ENCODE measurements around the gene HS6ST2. TPM values are rescaled to one million over a fixed set of nuclear protein-coding genes. Genes with fewer than 3 reads are reported as not detected.

Gene HS6ST2
- polyA plus RNA-seq, 1 donor = 48.2 TPM

DNA sequence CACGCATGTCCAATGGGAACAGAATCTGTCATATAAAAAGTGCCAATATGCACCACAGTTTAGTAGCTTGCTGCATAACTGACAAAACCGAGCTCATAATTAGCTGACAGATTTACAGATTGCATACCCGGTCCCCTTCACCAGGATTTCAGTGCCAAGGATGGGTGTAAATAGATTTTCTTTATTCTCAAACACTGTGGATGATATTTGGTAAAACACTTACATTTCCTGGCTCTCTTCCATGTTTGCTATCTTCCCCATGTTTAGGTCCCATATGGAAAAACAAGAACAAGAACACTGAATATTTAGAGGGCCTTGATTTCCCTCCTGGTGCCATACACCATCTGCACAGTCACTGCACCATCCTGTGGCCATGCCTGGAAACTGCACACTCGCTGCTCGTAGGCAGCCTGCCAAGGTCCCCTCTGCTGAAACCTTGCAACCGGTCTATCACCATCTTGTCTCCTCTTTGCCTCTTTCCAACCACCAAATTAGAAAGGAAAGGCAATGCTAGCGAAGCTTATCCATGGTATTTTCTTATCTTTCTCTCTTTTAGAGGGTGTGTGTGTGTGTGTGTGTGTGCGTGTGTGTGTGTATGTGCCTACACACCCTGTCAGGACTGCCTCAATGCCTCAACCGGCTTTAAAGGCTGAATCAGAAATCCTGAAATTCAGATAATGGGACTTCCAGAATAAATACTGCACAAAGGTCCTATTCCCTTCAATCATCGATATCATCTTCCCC is 345.4 kb downstream of the HS6ST2 start:
- peak; percentile 29 for DNase-seq

DNA sequence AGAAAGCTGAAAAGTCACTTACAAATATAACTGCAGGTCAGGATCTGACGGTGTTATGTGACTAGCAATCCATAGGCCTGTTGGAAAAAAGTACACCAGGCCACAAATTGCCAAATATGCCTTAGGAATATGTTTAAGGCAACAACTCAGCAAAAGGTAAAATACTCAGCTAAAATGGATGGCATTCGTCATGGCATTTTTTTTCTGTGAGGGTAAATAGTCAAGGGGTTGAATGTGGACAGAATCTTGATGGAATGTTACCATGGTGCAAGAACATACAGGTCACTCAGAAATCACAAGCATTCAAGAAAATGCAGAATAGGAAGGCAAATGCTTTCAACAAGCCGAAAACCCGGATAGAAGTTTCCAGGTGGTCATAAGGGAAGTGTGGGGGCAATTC is 347.9 kb downstream of the HS6ST2 start:
- no peak for DNase-seq

DNA sequence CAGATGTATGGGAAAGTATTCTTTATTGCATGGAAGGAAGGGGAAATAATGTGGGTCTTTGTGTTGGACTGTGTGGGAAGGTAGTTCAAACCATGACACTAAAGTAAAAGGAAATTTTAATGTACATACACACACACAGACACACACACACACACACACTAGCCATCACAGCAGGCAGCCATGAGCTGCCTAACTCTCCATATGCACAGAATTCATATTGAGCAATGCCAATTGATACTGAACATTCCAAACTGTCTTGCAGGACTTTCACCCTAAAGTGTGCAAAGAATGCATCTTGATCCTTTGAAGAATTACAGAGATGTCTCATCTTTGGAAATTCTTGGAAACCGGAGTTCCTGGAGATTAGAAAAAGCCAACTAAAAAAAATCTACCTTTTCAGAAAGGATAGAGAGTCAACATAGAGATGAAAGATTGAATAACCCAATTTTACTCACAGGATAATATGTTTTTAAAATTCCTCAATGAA is 349.0 kb downstream of the HS6ST2 start:
- DNase-seq = no peak

DNA sequence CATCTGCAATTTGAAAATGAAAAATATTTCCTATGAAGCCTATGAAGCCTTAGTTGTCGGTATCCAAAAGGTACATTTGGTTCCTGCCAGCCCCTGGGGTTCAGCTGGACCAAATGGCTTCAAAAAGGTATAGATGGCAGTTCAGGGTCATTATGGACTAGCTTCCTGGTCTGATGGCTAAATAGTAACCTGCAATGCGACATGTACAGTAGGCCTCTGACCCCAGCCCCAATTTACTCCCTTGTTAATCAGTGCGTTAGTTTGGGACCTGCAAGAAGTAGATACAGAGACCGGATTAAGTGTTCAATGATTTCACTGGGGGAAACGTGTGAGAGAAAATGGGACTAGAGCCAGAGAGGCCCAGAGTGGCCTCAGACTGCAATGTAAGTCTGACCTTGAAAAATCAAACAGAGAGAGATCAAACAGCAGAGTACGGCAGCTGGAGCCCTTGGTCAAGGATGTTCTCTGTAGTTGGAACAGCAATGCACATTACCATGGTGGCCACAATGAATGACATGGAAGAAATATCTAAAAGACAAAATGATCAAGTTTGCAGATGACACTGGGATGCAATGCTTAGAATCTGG is 354.6 kb downstream of the HS6ST2 start:
- DNase-seq = no peak

DNA sequence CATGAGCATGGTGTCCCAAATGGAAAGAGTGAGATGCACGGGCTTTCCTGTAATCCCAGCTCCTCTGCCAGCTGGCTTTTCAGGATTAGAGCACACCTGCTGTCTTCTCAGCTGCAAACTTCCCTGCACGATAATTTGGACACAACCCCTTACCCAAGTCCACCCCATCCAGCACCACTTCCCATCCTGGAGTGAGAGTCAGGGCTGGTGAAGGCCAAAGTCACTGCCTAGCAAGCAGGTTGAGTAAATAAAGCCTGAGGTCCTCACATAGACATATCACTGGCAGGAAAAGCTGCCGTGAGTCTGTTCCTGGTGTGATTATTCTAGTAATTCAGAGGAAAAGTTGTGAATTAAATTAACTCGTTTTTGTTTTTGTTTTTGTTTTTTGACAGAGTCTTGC is 355.7 kb downstream of the HS6ST2 start:
- DNase-seq = no peak

DNA sequence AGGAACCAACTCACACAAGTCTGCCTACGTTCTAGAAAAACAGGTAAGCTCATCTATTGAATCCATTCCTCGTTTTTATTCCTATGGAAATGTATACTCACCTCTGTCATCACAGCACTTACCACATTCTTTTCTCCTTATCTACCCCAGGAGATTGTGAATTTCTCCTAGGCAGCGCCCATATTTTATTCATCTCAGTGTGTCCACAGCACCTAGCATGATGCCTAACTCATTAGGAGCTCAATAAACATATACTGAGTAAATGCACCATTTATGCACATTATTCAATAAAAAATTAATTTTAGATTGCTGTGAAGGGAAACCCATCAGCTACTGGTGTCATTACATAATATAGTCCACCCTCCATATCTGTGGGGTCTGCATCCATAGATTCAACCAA is 363.4 kb downstream of the HS6ST2 start:
- DNase-seq = no peak

DNA sequence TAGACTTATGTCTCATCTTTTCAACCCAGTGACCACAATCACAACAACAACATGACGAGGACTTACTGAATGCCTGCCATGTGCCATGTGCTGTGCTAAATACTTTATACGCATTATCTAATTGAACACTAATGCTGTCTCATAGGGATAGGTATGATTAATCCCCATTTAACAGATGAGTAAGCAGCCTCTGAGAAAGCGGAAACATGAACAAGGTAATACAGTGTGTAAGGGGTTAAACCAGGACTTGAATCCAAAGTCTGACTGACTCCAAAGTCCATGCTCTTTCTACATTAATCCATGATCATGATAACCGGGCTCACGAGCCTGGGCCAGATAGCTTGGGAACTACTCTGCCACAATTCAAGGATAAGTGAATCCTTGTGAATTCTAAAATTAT is 364.3 kb downstream of the HS6ST2 start:
- no peak for DNase-seq

DNA sequence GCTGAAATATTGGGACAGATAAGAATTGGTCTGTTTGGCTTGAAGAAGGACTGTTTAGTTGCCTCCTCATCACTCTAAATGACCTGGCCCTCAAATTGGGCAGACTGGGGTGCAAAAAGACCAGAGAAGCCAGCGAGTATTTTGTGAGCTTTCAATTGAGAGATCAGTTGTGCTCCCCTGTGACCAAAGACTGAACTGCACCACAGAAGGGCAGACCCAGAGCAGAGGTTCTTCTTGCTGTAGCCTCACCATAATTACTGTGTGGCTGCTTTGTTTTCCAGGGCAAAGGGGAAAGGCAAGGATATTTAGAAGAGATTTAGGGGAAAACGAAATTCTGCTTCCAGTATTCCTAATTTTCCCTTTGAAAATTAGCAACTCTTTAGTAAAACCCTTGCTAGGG is 365.5 kb downstream of the HS6ST2 start:
- no peak for DNase-seq

DNA sequence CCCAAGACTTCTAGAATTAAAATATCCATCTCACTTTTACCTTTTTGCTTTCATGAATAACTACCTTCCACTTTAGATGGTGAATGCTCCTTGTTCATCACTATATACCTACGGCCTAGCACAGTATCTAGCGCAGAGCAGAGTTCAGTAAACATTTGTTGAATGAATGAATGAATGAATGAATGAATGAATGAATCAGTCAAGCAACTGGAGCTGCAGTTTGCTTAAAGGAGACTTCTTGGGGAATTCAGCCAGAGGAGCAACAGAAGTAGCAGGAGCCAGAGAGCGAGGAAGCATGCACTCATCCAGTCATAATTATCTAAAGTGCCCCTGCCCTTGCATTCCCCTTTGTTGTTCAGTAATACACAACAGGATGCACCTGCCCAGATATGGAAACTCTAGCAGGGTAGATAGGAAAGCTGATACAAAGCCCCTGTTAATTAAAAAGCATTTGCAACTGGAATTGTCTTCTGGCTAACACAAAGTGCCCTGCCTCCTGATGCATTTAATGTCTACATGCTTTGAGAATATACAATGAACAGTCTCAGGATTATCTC is 366.6 kb downstream of the HS6ST2 start:
- no peak for DNase-seq

DNA sequence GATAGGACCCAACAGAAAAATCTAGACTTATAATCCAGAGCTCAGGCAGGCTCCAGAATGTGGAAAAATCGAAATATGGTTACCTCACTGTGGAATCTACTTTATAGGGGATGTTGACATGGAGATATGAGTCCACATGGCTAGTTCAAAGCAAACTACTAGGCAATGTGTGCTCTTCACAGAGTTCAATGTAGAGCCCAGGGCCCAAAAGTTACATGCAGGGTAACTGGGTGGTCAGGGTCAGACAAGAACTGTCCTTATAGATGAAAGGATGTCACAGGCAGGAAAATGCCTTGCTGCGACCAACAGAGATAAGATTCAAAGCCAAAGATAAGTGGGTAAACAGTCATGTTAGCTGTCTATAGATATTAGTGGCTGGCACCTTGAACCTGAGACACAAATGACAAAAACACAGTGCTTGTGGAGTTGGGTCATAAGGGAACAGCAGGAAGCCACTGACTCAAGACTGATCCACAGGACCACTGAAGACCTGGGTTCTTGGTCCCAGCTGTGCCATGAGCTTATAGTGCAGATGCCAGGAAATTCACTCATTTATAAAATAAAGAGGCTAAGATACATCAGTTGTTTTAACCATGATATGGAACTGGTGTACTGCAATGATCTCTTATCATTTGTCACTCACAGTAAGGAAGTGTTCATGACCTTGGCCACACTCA is 367.9 kb downstream of the HS6ST2 start:
- no peak for DNase-seq

DNA sequence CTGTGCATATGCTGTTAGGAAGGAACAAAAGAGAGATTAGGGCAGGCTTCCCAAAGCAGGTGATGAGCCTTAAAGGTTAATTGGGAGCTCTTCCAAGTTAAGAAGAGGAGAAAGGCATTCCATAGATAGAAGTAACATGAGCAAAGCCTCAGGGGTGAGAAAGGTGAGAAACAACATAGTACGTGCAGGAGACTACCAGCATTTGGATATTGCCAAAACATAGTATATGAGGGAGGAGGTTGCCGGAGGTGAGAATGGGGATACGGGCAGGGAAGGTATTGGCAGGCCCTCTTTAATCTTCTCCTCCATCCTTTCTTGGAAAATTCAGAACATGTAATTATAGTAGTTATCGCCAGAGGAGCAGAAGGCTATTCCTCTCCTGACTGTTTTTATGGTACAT is 373.5 kb downstream of the HS6ST2 start:
- no peak for DNase-seq

DNA sequence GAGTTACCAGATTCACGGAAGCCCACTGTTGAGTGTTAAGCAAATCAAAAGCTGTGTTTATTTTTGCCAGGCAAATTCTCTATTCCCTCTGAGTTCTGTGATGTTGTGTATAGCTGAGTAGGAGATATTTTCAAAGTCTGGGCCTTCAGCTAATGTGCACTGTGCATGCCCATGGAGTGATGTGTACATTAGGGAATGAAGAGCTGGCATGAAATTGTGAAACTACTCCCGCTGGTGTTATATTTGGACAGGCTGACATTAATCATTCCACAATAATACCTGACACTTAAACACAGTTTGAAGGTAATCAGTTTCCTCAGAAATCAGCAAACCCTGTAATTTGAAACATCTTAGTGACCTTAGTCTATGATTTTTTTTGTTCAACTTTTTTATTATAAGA is 381.5 kb downstream of the HS6ST2 start:
- DNase-seq = no peak

Other genes starting within 250 kb of the HS6ST2 start
- gene USP26, start 138.5 kb upstream of the HS6ST2 start, polyA plus RNA-seq (ENCODE audit: insufficient read length) = not detected